Uterus (tissue), 2 donors: ENCODE measurements around the gene HOXB8.

Experiments used
- POLR2A ChIP-seq, 2 donors: fragments of 450-650 bp; IDR thresholded peaks; one replicate each; pipeline ENCODE4 v1.6.1; 2016; ENCODE audit warnings: antibody characterized with exemption in 2 of 2, mild to moderate bottlenecking in 1 of 2, moderate library complexity in 1 of 2
- TF ChIP-seq, protein P1 (sequence below), 4 experiments: fragments of 200-600 bp in 2 of 4; fragments of 450-650 bp in 2 of 4; sonication (generic) in 2 of 4; IDR thresholded peaks; one replicate each; pipeline ENCODE4 v1.5.1; 2016 to 2019; ENCODE audit warnings: antibody characterized with exemption in 4 of 4, mild to moderate bottlenecking in 2 of 4, moderate library complexity in 1 of 4

DNA sequence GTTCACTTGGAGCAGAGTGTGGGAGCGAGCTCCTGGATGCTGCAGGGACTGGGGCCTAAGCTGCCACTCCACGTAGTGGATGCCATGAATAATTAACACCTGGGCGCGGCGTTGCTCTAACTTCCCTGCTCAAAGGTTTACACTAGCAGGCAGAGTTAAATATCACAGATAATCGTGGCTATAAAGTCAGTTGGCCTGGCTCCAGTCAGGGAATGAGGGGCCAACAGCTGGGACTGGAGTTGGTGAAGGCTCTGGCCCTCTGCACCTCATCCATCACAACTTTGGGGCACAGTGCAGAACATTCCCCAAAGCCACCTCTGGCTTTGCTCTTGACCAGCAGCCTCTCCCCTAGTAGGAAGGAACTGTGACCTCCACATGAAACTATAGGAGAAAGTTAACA, 47.9 kb downstream of the HOXB8 start:
- TF ChIP-seq, protein P1, sequence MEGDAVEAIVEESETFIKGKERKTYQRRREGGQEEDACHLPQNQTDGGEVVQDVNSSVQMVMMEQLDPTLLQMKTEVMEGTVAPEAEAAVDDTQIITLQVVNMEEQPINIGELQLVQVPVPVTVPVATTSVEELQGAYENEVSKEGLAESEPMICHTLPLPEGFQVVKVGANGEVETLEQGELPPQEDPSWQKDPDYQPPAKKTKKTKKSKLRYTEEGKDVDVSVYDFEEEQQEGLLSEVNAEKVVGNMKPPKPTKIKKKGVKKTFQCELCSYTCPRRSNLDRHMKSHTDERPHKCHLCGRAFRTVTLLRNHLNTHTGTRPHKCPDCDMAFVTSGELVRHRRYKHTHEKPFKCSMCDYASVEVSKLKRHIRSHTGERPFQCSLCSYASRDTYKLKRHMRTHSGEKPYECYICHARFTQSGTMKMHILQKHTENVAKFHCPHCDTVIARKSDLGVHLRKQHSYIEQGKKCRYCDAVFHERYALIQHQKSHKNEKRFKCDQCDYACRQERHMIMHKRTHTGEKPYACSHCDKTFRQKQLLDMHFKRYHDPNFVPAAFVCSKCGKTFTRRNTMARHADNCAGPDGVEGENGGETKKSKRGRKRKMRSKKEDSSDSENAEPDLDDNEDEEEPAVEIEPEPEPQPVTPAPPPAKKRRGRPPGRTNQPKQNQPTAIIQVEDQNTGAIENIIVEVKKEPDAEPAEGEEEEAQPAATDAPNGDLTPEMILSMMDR (IDR thresholded peaks at IDR 0.05), result no peak
- no peak for TF ChIP-seq POLR2A (IDR thresholded peaks at IDR 0.05)
